B cell (primary cell): ENCODE measurements around the gene PUM1. TPM values are rescaled to one million over a fixed set of nuclear protein-coding genes. Genes with fewer than 3 reads are reported as not detected.

Experiments
- ATAC-seq: fragments of 200-7000 bp; cut with Tn5 transposase; one replicate; pipeline ENCODE4 v1.10.0; 2021; ENCODE audit warnings: low read depth, mild to moderate bottlenecking, moderate number of reproducible peaks, moderate library complexity
- CTCF ChIA-PET: fragments of 350-600 bp; sonication (Branson Sonifier 250); formaldehyde crosslinking; loops from one replicate; lab custom pipeline; 2021; ENCODE audit warnings: antibody characterized with exemption, inconsistent platforms; lab: Charles Lee
- POLR2A ChIA-PET: fragments of 350-600 bp; sonication (Branson Sonifier 250); formaldehyde crosslinking; loops from one replicate; lab custom pipeline; 2021; ENCODE audit warnings: antibody characterized with exemption; lab: Charles Lee
- DNase-seq: peaks from one replicate; pipeline ENCODE4 v3.0.0; 2013
- H2AFZ ChIP-seq: 2 replicates; pipeline ENCODE4 v1.6.1; 2012; ENCODE audit warnings: mild to moderate bottlenecking, low read depth, low read length; ENCODE audit not compliant: insufficient read depth, poor library complexity, severe bottlenecking
- H3K27ac ChIP-seq, 2 donors: 1 replicate in 1 of 2; 2 replicates in 1 of 2; pipeline ENCODE4 v1.5.1; 2012 to 2013; ENCODE audit warnings: low read length in 2 of 2, mild to moderate bottlenecking in 2 of 2, moderate library complexity in 1 of 2
- H3K27me3 ChIP-seq, 4 experiments: fragments of 200-600 bp in 1 of 4; sonication (generic) in 1 of 4; replicated peaks in 1 of 4; 1 replicate in 2 of 4; 2 replicates in 2 of 4; pipeline versions ENCODE4 v1.6.1 to v1.7.0; 2013 to 2016; ENCODE audit warnings: low read length in 3 of 4, mild to moderate bottlenecking in 2 of 4, mixed read lengths in 1 of 4, moderate library complexity in 1 of 4; ENCODE audit not compliant: insufficient read depth in 4 of 4, control insufficient read depth in 3 of 4; ENCODE audit errors: control extremely low read depth in 1 of 4
- H3K36me3 ChIP-seq, 2 experiments: replicated peaks in 1 of 2; 1 replicate in 1 of 2; 2 replicates in 1 of 2; pipeline versions ENCODE4 v1.6.1 to v1.7.1; 2013; ENCODE audit warnings: low read length in 1 of 2; ENCODE audit not compliant: insufficient read depth in 2 of 2, control insufficient read depth in 1 of 2; ENCODE audit errors: control extremely low read depth in 1 of 2, extremely low read depth in 1 of 2
- H3K4me1 ChIP-seq, 2 donors: fragments of 200-600 bp in 1 of 2; sonication (generic) in 1 of 2; 1 replicate in 1 of 2; 2 replicates in 1 of 2; pipeline versions ENCODE4 v1.5.1 to v1.6.1; 2013 to 2017; ENCODE audit warnings: low read length in 2 of 2; ENCODE audit not compliant: control insufficient read depth in 2 of 2, insufficient read depth in 2 of 2
- H3K4me2 ChIP-seq: replicated peaks from 2 replicates; pipeline ENCODE3; 2012; ENCODE audit warnings: mild to moderate bottlenecking, low read depth, low read length; ENCODE audit not compliant: poor library complexity, severe bottlenecking
- H3K4me3 ChIP-seq, 5 experiments: fragments of 200-600 bp in 1 of 5; sonication (generic) in 1 of 5; 1 replicate in 3 of 5; 2 replicates in 2 of 5; pipeline versions ENCODE4 v1.5.1 to v1.7.0; 2011 to 2016; ENCODE audit warnings: low read length in 4 of 5, mild to moderate bottlenecking in 4 of 5, low read depth in 2 of 5, control low read depth in 1 of 5, moderate library complexity in 1 of 5; ENCODE audit not compliant: insufficient read depth in 1 of 5; ENCODE audit errors: control extremely low read depth in 1 of 5, extremely low read depth in 1 of 5
- H3K79me2 ChIP-seq: fragments of 200-600 bp; sonication (generic); one replicate; pipeline ENCODE4 v1.6.0; 2016; ENCODE audit warnings: low read length; ENCODE audit not compliant: control insufficient read depth, insufficient read depth
- H3K9ac ChIP-seq: fragments of 200-600 bp; sonication (generic); 2 replicates; pipeline ENCODE4 v1.6.1; 2017; ENCODE audit warnings: mild to moderate bottlenecking, low read length, moderate library complexity
- H3K9me3 ChIP-seq, 3 donors: one replicate each; pipeline versions ENCODE4 v1.6.1 to v1.7.1; 2013; ENCODE audit warnings: low read length in 2 of 3; ENCODE audit not compliant: control insufficient read depth in 2 of 3, insufficient read depth in 1 of 3; ENCODE audit errors: control extremely low read depth in 1 of 3
- H4K20me1 ChIP-seq: 2 replicates; pipeline ENCODE4 v1.6.0; 2012; ENCODE audit warnings: mild to moderate bottlenecking, low read length; ENCODE audit not compliant: insufficient read depth, control insufficient read depth, poor library complexity, severe bottlenecking
- H3K27ac Mint-ChIP-seq: one replicate; pipeline ENCODE4 v1.8.0; 2021; ENCODE audit warnings: mixed read lengths
- H3K27me3 Mint-ChIP-seq: one replicate; pipeline ENCODE4 v1.8.0; 2021; ENCODE audit warnings: mixed read lengths
- H3K4me1 Mint-ChIP-seq: one replicate; pipeline ENCODE4 v1.8.0; 2021; ENCODE audit warnings: mixed read lengths
- H3K4me3 Mint-ChIP-seq: one replicate; pipeline ENCODE4 v1.8.0; 2021; ENCODE audit warnings: mixed read lengths
- H3K9me3 Mint-ChIP-seq: one replicate; pipeline ENCODE4 v1.8.0; 2022; ENCODE audit warnings: mixed read lengths; ENCODE audit not compliant: insufficient read depth
- CTCF ChIP-seq: fragments of 200-600 bp; IDR thresholded peaks from one replicate; pipeline ENCODE4 v1.8.0; 2022; ENCODE audit warnings: antibody characterized with exemption, mild to moderate bottlenecking
- EZH2 ChIP-seq: IDR thresholded peaks from 2 replicates; pipeline ENCODE4 v1.6.1; 2012; ENCODE audit warnings: borderline replicate concordance, low read depth, mild to moderate bottlenecking, moderate library complexity, low read length; ENCODE audit not compliant: insufficient read depth, poor library complexity, severe bottlenecking
- WGBS: methylation state at CpG from one replicate; pipeline ENCODE4 v1.1.5; 2013; ENCODE audit warnings: missing lambda C conversion rate; ENCODE audit not compliant: insufficient coverage; 5-methylcytosine and 5-hydroxymethylcytosine counted together
- intact Hi-C: fragments of 100-400 bp; cut with micrococcal nuclease; formaldehyde crosslinking; loops from one replicate; pipeline ENCODE4 v1.10.0; 2022
- polyA plus RNA-seq: library from polyadenylated mRNA; depleted of rRNA; stranded (reverse); fragments of >200 nt; gene quantifications from 2 replicates; pipeline ENCODE4 v1.2.3, GENCODE V29; 2012
- total RNA-seq, 2 donors: library from RNA; stranded (reverse); fragments of 120-200 nt in 1 of 2; gene quantifications; 1 replicate in 1 of 2; 2 replicates in 1 of 2; pipeline versions ENCODE4 v1.2.3 to v1.2.4, GENCODE V29; 2013 to 2022

Gene PUM1
- total and polyA plus RNA-seq, 2 donors (not counting 1 experiment from before 2014, with no cell fraction given), result 52.8 to 177 TPM

GRCh38 chr1:31110846-31111245 lies 45.3 kb upstream of the PUM1 start:
- no peaks in the 10 kb centered on the region for H4K20me1 ChIP-seq
- H3K36me3 ChIP-seq, result no peaks in the 10 kb centered on the region
- no peak overlapping the region for H3K4me2 ChIP-seq
- no peak overlapping the region for H3K9ac ChIP-seq
- Mint-ChIP-seq H3K27ac (no peak overlapping the region), H3K27me3 (peaks cover 12% of the 10 kb centered on the region), H3K9me3 (no peaks in the 10 kb centered on the region), H3K4me1 (peaks cover 8% of the 10 kb centered on the region), H3K4me3 (no peak overlapping the region)
- H2AFZ ChIP-seq, result no peak overlapping the region
- H3K4me3 ChIP-seq, result no peak overlapping the region
- peaks cover 0 to 5% of the 10 kb centered on the region in 2 donors for H3K4me1 ChIP-seq
- no peaks in the 10 kb centered on the region for H3K9me3 ChIP-seq
- ChIA-PET CTCF (interaction anchor here (0.8 kb wide), 1 partner anchor 310 kb away, joined by 3 read pairs; no protein-coding TSS in a partner anchor), POLR2A (no interaction called here)
- intact Hi-C loops, result no loop called here
- TF ChIP-seq EZH2 (no peak), CTCF (no peak)
- ATAC-seq (no peak), DNase-seq (no peak)
- H3K27ac ChIP-seq, result no peak overlapping the region
- no peaks in the 10 kb centered on the region for H3K27me3 ChIP-seq
- 83% methylated on average over 6 of the region's 7 CpGs for WGBS
- no peaks in the 10 kb centered on the region for H3K79me2 ChIP-seq

GRCh38 chr1:31108861-31109260 lies 43.3 kb upstream of the PUM1 start:
- no peak for ATAC-seq
- Histone ChIP-seq H3K4me3 (no peak overlapping the region), H3K36me3 (no peaks in the 10 kb centered on the region), H3K9ac (no peak overlapping the region), H2AFZ (no peak overlapping the region), H3K4me1 (peaks cover 0 to 5% of the 10 kb centered on the region in 2 donors), H3K9me3 (no peaks in the 10 kb centered on the region), H3K79me2 (no peaks in the 10 kb centered on the region), H3K27ac (no peak overlapping the region), H4K20me1 (no peaks in the 10 kb centered on the region), H3K27me3 (no peaks in the 10 kb centered on the region), H3K4me2 (no peak overlapping the region)
- ChIA-PET POLR2A (no interaction called here), CTCF (no interaction called here)
- H3K4me1 Mint-ChIP-seq, result peaks cover 8% of the 10 kb centered on the region
- no peak overlapping the region for H3K4me3 Mint-ChIP-seq
- no peak for DNase-seq
- TF ChIP-seq EZH2 (no peak), CTCF (no peak)
- H3K9me3 Mint-ChIP-seq, result no peaks in the 10 kb centered on the region
- H3K27me3 Mint-ChIP-seq, result peaks cover 9% of the 10 kb centered on the region
- 100% methylated on average over 3 of the region's 5 CpGs for WGBS
- no peak overlapping the region for H3K27ac Mint-ChIP-seq
- intact Hi-C loops, result no loop called here
